CD14-positive monocyte (primary cell): Measurements from ENCODE around the gene CPN2. TPM values are rescaled to one million over a fixed set of nuclear protein-coding genes. Genes with fewer than 3 reads are reported as not detected.

Source experiments
- DNase-seq, 3 donors: peaks; one replicate each; pipeline ENCODE4 v3.0.0-alpha.2; 2011 to 2022
- H2AFZ ChIP-seq: 2 replicates; pipeline ENCODE4 v1.6.0; 2012; ENCODE audit warnings: mild to moderate bottlenecking, low read depth, low read length, inconsistent platforms; ENCODE audit not compliant: insufficient read depth, poor library complexity, severe bottlenecking
- H3K27ac ChIP-seq, 2 donors: 1 replicate in 1 of 2; 2 replicates in 1 of 2; pipeline ENCODE4 v1.5.1; 2012 to 2013; ENCODE audit warnings: low read length in 2 of 2, control low read depth in 1 of 2, inconsistent platforms in 1 of 2, low read depth in 1 of 2, mild to moderate bottlenecking in 1 of 2
- H3K27me3 ChIP-seq, 2 donors: one replicate each; pipeline versions ENCODE4 v1.6.0 to v1.6.1; 2011 to 2013; ENCODE audit warnings: low read length in 2 of 2; ENCODE audit not compliant: control insufficient read depth in 2 of 2, insufficient read depth in 2 of 2
- H3K36me3 ChIP-seq, 2 donors: replicated peaks in 1 of 2; 1 replicate in 1 of 2; 2 replicates in 1 of 2; pipeline versions ENCODE4 v1.5.1 to v1.6.1; 2012 to 2013; ENCODE audit warnings: low read length in 2 of 2, control low read depth in 1 of 2, inconsistent platforms in 1 of 2, mild to moderate bottlenecking in 1 of 2; ENCODE audit not compliant: insufficient read depth in 2 of 2, control insufficient read depth in 1 of 2
- H3K4me1 ChIP-seq, 2 donors: 1 replicate in 1 of 2; 2 replicates in 1 of 2; pipeline versions ENCODE4 v1.5.1 to v1.6.1; 2012 to 2013; ENCODE audit warnings: low read length in 2 of 2, control low read depth in 1 of 2, inconsistent platforms in 1 of 2, mild to moderate bottlenecking in 1 of 2, moderate library complexity in 1 of 2; ENCODE audit not compliant: insufficient read depth in 2 of 2, control insufficient read depth in 1 of 2
- H3K4me2 ChIP-seq: replicated peaks from 2 replicates; pipeline ENCODE3; 2012; ENCODE audit warnings: low read length, moderate library complexity, mild to moderate bottlenecking; ENCODE audit not compliant: poor library complexity, severe bottlenecking; ENCODE audit errors: extremely low read depth
- H3K4me3 ChIP-seq, 3 experiments: fragments of 200-600 bp in 1 of 3; sonication (generic) in 1 of 3; replicated peaks in 1 of 3; 1 replicate in 2 of 3; 2 replicates in 1 of 3; pipeline ENCODE4 v1.5.1; 2011 to 2013; ENCODE audit warnings: low read length in 3 of 3, mild to moderate bottlenecking in 3 of 3, control low read depth in 2 of 3, low read depth in 2 of 3, inconsistent platforms in 1 of 3, moderate library complexity in 1 of 3
- H3K79me2 ChIP-seq: 2 replicates; pipeline ENCODE4 v1.6.0; 2012; ENCODE audit warnings: mild to moderate bottlenecking, control low read depth, inconsistent platforms, low read length, moderate library complexity; ENCODE audit not compliant: insufficient read depth
- H3K9ac ChIP-seq: 2 replicates; pipeline ENCODE4 v1.6.0; 2017; ENCODE audit warnings: low read length, mild to moderate bottlenecking; ENCODE audit not compliant: insufficient read depth, poor library complexity, severe bottlenecking
- H3K9me3 ChIP-seq, 2 donors: replicated peaks in 1 of 2; 1 replicate in 1 of 2; 2 replicates in 1 of 2; pipeline versions ENCODE4 v1.5.1 to v1.6.1; 2012 to 2013; ENCODE audit warnings: low read length in 2 of 2, control low read depth in 1 of 2; ENCODE audit not compliant: control insufficient read depth in 1 of 2, insufficient read depth in 1 of 2
- H4K20me1 ChIP-seq: 2 replicates; pipeline ENCODE4 v1.6.0; 2012; ENCODE audit warnings: mild to moderate bottlenecking, low read length, control low read depth, moderate library complexity; ENCODE audit not compliant: insufficient read depth
- H3K27ac Mint-ChIP-seq, 7 donors: one replicate each; pipeline ENCODE4 v1.8.0; 2020; ENCODE audit warnings: mild to moderate bottlenecking in 7 of 7, mixed read lengths in 7 of 7, moderate library complexity in 6 of 7, inconsistent platforms in 2 of 7
- H3K27me3 Mint-ChIP-seq, 3 donors: one replicate each; pipeline ENCODE4 v1.8.0; 2021 to 2022; ENCODE audit warnings: low read depth in 3 of 3, mild to moderate bottlenecking in 3 of 3, mixed read lengths in 3 of 3, moderate library complexity in 3 of 3, inconsistent platforms in 1 of 3
- H3K36me3 Mint-ChIP-seq, 2 donors: one replicate each; pipeline ENCODE4 v1.8.0; 2020; ENCODE audit warnings: mixed read lengths in 2 of 2, inconsistent platforms in 1 of 2, mild to moderate bottlenecking in 1 of 2
- H3K4me1 Mint-ChIP-seq: one replicate; pipeline ENCODE4 v1.8.0; 2020; ENCODE audit warnings: mild to moderate bottlenecking, mixed read lengths
- H3K4me3 Mint-ChIP-seq, 2 donors: one replicate each; pipeline ENCODE4 v1.8.0; 2020; ENCODE audit warnings: mild to moderate bottlenecking in 2 of 2, mixed read lengths in 2 of 2, moderate library complexity in 1 of 2
- H3K9me3 Mint-ChIP-seq, 7 donors: one replicate each; pipeline ENCODE4 v1.8.0; 2020 to 2022; ENCODE audit warnings: mixed read lengths in 7 of 7, mild to moderate bottlenecking in 6 of 7, moderate library complexity in 6 of 7, inconsistent platforms in 2 of 7
- CTCF ChIP-seq: fragments of 200-600 bp; IDR thresholded peaks from one replicate; pipeline ENCODE4 v1.8.0; 2022; ENCODE audit warnings: antibody characterized with exemption, mild to moderate bottlenecking
- WGBS: methylation state at CpG from one replicate; pipeline ENCODE4 v1.1.5; 2013; ENCODE audit warnings: missing lambda C conversion rate; ENCODE audit not compliant: insufficient coverage; 5-methylcytosine and 5-hydroxymethylcytosine counted together
- intact Hi-C, 2 donors: fragments of 100-400 bp; cut with micrococcal nuclease; formaldehyde crosslinking; loops; one replicate each; pipeline versions ENCODE4 v1.15.0 to v1.15.1; 2023
- polyA plus RNA-seq, 3 donors: library from polyadenylated mRNA; depleted of rRNA in 1 of 3; unstranded in 2 of 3; stranded (reverse) in 1 of 3; fragments of 300-500 nt in 2 of 3; fragments of >200 nt in 1 of 3; fragmentation: Illumina TruSeq in 2 of 3; gene quantifications; 1 replicate in 2 of 3; 2 replicates in 1 of 3; pipeline ENCODE4 v1.2.3, GENCODE V29; 2012 to 2021

Gene CPN2
- polyA plus RNA-seq, 3 donors = not detected

GRCh38 chr3:194310060-194310835 lies 40.9 kb downstream of the CPN2 start:
- Mint-ChIP-seq H3K27me3 (peaks cover 59 to 71% (median 61%) of the 10 kb centered on the region in 3 donors), H3K27ac (no peak overlapping the region), H3K4me3 (no peak overlapping the region), H3K4me1 (peaks cover 13% of the 10 kb centered on the region), H3K36me3 (no peaks in the 10 kb centered on the region), H3K9me3 (peaks cover 0 to 5% (median 0%) of the 10 kb centered on the region in 7 donors)
- Histone ChIP-seq H3K4me1 (peaks cover 3 to 4% of the 10 kb centered on the region in 2 donors), H3K36me3 (no peaks in the 10 kb centered on the region), H3K79me2 (no peaks in the 10 kb centered on the region), H3K9ac (no peak overlapping the region), H3K4me3 (no peak overlapping the region), H2AFZ (no peak overlapping the region), H3K9me3 (no peaks in the 10 kb centered on the region), H3K4me2 (no peak overlapping the region), H3K27me3 (peaks cover 33 to 59% of the 10 kb centered on the region in 2 donors), H3K27ac (no peak overlapping the region), H4K20me1 (no peaks in the 10 kb centered on the region)
- 95% methylated on average over 3 of the region's 11 CpGs for WGBS
- intact Hi-C loops = loop anchor here in 1 of 2 donors (10.0 kb wide), 1 partner anchor 645 kb away; no protein-coding TSS in a partner anchor
- no peak for TF ChIP-seq CTCF
- DNase-seq = no peak

- Histone ChIP-seq H3K4me3 (no peak overlapping the region), H2AFZ (no peak overlapping the region), H3K4me2 (no peak overlapping the region), H3K79me2 (no peaks in the 10 kb centered on the region), H3K27me3 (peaks cover 23 to 47% of the 10 kb centered on the region in 2 donors), H3K9me3 (no peaks in the 10 kb centered on the region), H3K4me1 (no peaks in the 10 kb centered on the region), H3K27ac (no peak overlapping the region), H4K20me1 (no peaks in the 10 kb centered on the region), H3K36me3 (no peaks in the 10 kb centered on the region), H3K9ac (no peak overlapping the region)
- Mint-ChIP-seq H3K4me3 (no peak overlapping the region), H3K9me3 (peaks cover 0 to 3% (median 0%) of the 10 kb centered on the region in 7 donors), H3K27me3 (peaks cover 50 to 63% (median 52%) of the 10 kb centered on the region in 3 donors), H3K36me3 (no peaks in the 10 kb centered on the region), H3K4me1 (peaks cover 11% of the 10 kb centered on the region), H3K27ac (no peak overlapping the region)
- intact Hi-C loops = no loop called here
- 0% methylated on average over 1 of the region's 8 CpGs for WGBS
- no peak for DNase-seq
- TF ChIP-seq CTCF = no peak
These were observed 42.3 kb downstream of the CPN2 start for GRCh38 chr3:194308601-194309449.
